Caco-2 (cell line): Measurements from ENCODE around the gene RTP1. TPM values are rescaled to one million over a fixed set of nuclear protein-coding genes. Genes with fewer than 3 reads are reported as not detected.
"Not testable (repeated sequence)": the region's sequence is repeated elsewhere in the genome, so short reads cannot be mapped to it uniquely, and the experiment has no call there.

Source experiments
- BruUV-seq: library from RNA; stranded (reverse); fragments of 400-500 nt; replicated peaks from 2 replicates; lab custom pipeline; 2021; lab: Mats Ljungman, UMichigan
- CTCF ChIA-PET: fragments of 300-600 bp; sonication (Branson Sonifier 250); formaldehyde crosslinking; loops from one replicate; lab custom pipeline; 2022; ENCODE audit warnings: antibody characterized with exemption; lab: Charles Lee
- POLR2A ChIA-PET: fragments of 300-600 bp; sonication (Branson Sonifier 250); formaldehyde crosslinking; loops from one replicate; lab custom pipeline; 2022; ENCODE audit warnings: antibody characterized with exemption; lab: Charles Lee
- DNase-seq, 2 experiments: peaks; one replicate each; pipeline versions ENCODE4 v3.0.0 to v3.0.0-alpha.2; 2020 to 2022
- H3K27me3 ChIP-seq: replicated peaks from 2 replicates; pipeline ENCODE4 v1.6.0; 2011; ENCODE audit warnings: low read length; ENCODE audit not compliant: control insufficient read depth, insufficient read depth
- H3K36me3 ChIP-seq: 2 replicates; pipeline ENCODE4 v1.5.1; 2011; ENCODE audit warnings: low read length; ENCODE audit not compliant: control insufficient read depth, insufficient read depth
- H3K4me1 ChIP-seq: fragments of 250-450 bp; sonication (Bioruptor Pico); 2 replicates; pipeline ENCODE4 v1.5.1; 2020; ENCODE audit warnings: mild to moderate bottlenecking
- H3K4me3 ChIP-seq: 2 replicates; pipeline ENCODE4 v1.5.1; 2011; ENCODE audit warnings: low read depth, mild to moderate bottlenecking, control low read depth, low read length
- H3K9me3 ChIP-seq: fragments of 250-450 bp; sonication (Bioruptor Pico); 2 replicates; pipeline ENCODE4 v1.5.1; 2020; ENCODE audit warnings: mild to moderate bottlenecking, moderate library complexity
- H3K27ac Mint-ChIP-seq: one replicate; pipeline ENCODE4 v1.8.0; 2022; ENCODE audit warnings: mixed read lengths; ENCODE audit not compliant: unreplicated experiment
- H3K27me3 Mint-ChIP-seq: one replicate; pipeline ENCODE4 v1.8.0; 2022; ENCODE audit warnings: mixed read lengths; ENCODE audit not compliant: insufficient read depth, unreplicated experiment
- H3K36me3 Mint-ChIP-seq: one replicate; pipeline ENCODE4 v1.8.0; 2022; ENCODE audit warnings: mild to moderate bottlenecking, mixed read lengths; ENCODE audit not compliant: insufficient read depth, unreplicated experiment
- H3K4me1 Mint-ChIP-seq: one replicate; pipeline ENCODE4 v1.8.0; 2022; ENCODE audit warnings: low read depth, mixed read lengths; ENCODE audit not compliant: unreplicated experiment
- H3K4me3 Mint-ChIP-seq: one replicate; pipeline ENCODE4 v1.8.0; 2022; ENCODE audit warnings: mild to moderate bottlenecking, moderate library complexity, mixed read lengths; ENCODE audit not compliant: unreplicated experiment
- H3K9me3 Mint-ChIP-seq: one replicate; pipeline ENCODE4 v1.8.0; 2022; ENCODE audit warnings: mixed read lengths; ENCODE audit not compliant: unreplicated experiment
- CTCF ChIP-seq, 2 experiments: fragments of 200-600 bp in 1 of 2; IDR thresholded peaks; 1 replicate in 1 of 2; 2 replicates in 1 of 2; pipeline versions ENCODE4 v1.5.1 to v1.8.0; 2011 to 2022; ENCODE audit warnings: antibody characterized with exemption in 1 of 2, control low read depth in 1 of 2, inconsistent platforms in 1 of 2, low read depth in 1 of 2, low read length in 1 of 2, mild to moderate bottlenecking in 1 of 2, moderate library complexity in 1 of 2; ENCODE audit not compliant: insufficient read depth in 1 of 2, severe bottlenecking in 1 of 2, unreplicated experiment in 1 of 2
- intact Hi-C: fragments of 100-400 bp; cut with micrococcal nuclease; formaldehyde crosslinking; loops from one replicate; pipeline ENCODE4 v1.10.0; 2022; ENCODE audit not compliant: unreplicated experiment
- total RNA-seq: library from RNA; stranded (reverse); gene quantifications from 2 replicates; pipeline ENCODE4 v1.2.3, GENCODE V29; 2022

The RTP1 gene
- total RNA-seq, 1 experiment from 2014 or later, result not detected

GRCh38 chr3:187237741-187238140 is 40.5 kb downstream of the RTP1 start:
- Mint-ChIP-seq H3K9me3 (no peaks in the 10 kb centered on the region), H3K4me1 (no peaks in the 10 kb centered on the region), H3K36me3 (no peaks in the 10 kb centered on the region), H3K27ac (no peak overlapping the region), H3K27me3 (peaks cover 3% of the 10 kb centered on the region), H3K4me3 (no peak overlapping the region)
- CTCF ChIA-PET, result no interaction called here
- Histone ChIP-seq H3K9me3 (no peaks in the 10 kb centered on the region), H3K4me1 (no peaks in the 10 kb centered on the region), H3K27me3 (no peaks in the 10 kb centered on the region), H3K4me3 (no peak overlapping the region), H3K36me3 (no peaks in the 10 kb centered on the region)
- TF ChIP-seq CTCF (IDR thresholded peaks at IDR 0.05; ENCODE audit: insufficient read depth in 1 of 2, low read depth in 1 of 2, low read length in 1 of 2, severe bottlenecking in 1 of 2, unreplicated experiment in 1 of 2), result no peak
- BruUV-seq, result no TSS peak
- POLR2A ChIA-PET, result no interaction called here
- DNase-seq, result no peak
- intact Hi-C loops, result no loop called here

- no peak for TF ChIP-seq CTCF (IDR thresholded peaks at IDR 0.05; ENCODE audit: insufficient read depth in 1 of 2, low read depth in 1 of 2, low read length in 1 of 2, severe bottlenecking in 1 of 2, unreplicated experiment in 1 of 2)
- Histone ChIP-seq H3K27me3 (no peaks in the 10 kb centered on the region), H3K4me1 (no peaks in the 10 kb centered on the region), H3K4me3 (no peak overlapping the region), H3K9me3 (no peaks in the 10 kb centered on the region), H3K36me3 (no peaks in the 10 kb centered on the region)
- Mint-ChIP-seq H3K36me3 (no peaks in the 10 kb centered on the region), H3K4me1 (no peaks in the 10 kb centered on the region), H3K27me3 (peaks cover 3% of the 10 kb centered on the region), H3K4me3 (no peak overlapping the region), H3K9me3 (no peaks in the 10 kb centered on the region), H3K27ac (no peak overlapping the region)
- POLR2A ChIA-PET, result no interaction called here
- BruUV-seq, result no TSS peak
- DNase-seq, result no peak
- CTCF ChIA-PET, result no interaction called here
- intact Hi-C loops, result no loop called here
Measured at GRCh38 chr3:187238239-187238638, 41.0 kb downstream of the RTP1 start.

GRCh38 chr3:187238835-187239234 is 41.5 kb downstream of the RTP1 start:
- H3K9me3 ChIP-seq, H3K36me3 ChIP-seq, POLR2A ChIA-PET, H3K4me1 ChIP-seq, CTCF ChIA-PET, H3K27me3 ChIP-seq, H3K36me3 Mint-ChIP-seq, DNase-seq, BruUV-seq, H3K4me3 Mint-ChIP-seq, H3K4me3 ChIP-seq, H3K9me3 Mint-ChIP-seq, H3K4me1 Mint-ChIP-seq, H3K27ac Mint-ChIP-seq, H3K27me3 Mint-ChIP-seq, intact Hi-C loops: not testable (repeated sequence)

GRCh38 chr3:187242435-187242834 is 45.1 kb downstream of the RTP1 start:
- H3K36me3 Mint-ChIP-seq, result no peaks in the 10 kb centered on the region
- no peaks in the 10 kb centered on the region for H3K9me3 ChIP-seq
- intact Hi-C loops, result no loop called here
- TF ChIP-seq CTCF (IDR thresholded peaks at IDR 0.05; ENCODE audit: insufficient read depth in 1 of 2, low read depth in 1 of 2, low read length in 1 of 2, severe bottlenecking in 1 of 2, unreplicated experiment in 1 of 2), result no peak
- no peak overlapping the region for H3K4me3 Mint-ChIP-seq
- no peak for DNase-seq
- no peaks in the 10 kb centered on the region for H3K4me1 Mint-ChIP-seq
- ChIA-PET CTCF (no interaction called here), POLR2A (no interaction called here)
- no peaks in the 10 kb centered on the region for H3K4me1 ChIP-seq
- no peak overlapping the region for H3K4me3 ChIP-seq
- H3K36me3 ChIP-seq, result no peaks in the 10 kb centered on the region
- no peaks in the 10 kb centered on the region for H3K27me3 ChIP-seq
- peaks cover 3% of the 10 kb centered on the region for H3K27me3 Mint-ChIP-seq
- H3K9me3 Mint-ChIP-seq, result no peaks in the 10 kb centered on the region
- no peak overlapping the region for H3K27ac Mint-ChIP-seq
- no TSS peak for BruUV-seq
